Ovary (tissue), 9 donors: ENCODE data around the gene CEP89. TPM values are rescaled to one million over a fixed set of nuclear protein-coding genes. Genes with fewer than 3 reads are reported as not detected.

Experiments used
- DNase-seq, 5 donors: peaks; one replicate each; pipeline ENCODE4 v3.0.0-alpha.2; 2019 to 2020
- H3K27ac ChIP-seq, 2 donors: fragments of 200-600 bp; one replicate each; pipeline versions ENCODE4 v1.5.1 to v1.8.0; 2019 to 2022
- H3K27me3 ChIP-seq: fragments of 200-600 bp; one replicate; pipeline ENCODE4 v1.8.0; 2022
- H3K36me3 ChIP-seq: fragments of 200-600 bp; sonication (generic); one replicate; pipeline ENCODE4 v1.5.1; 2019
- H3K4me1 ChIP-seq: one replicate; pipeline ENCODE4 v1.8.1; 2013; ENCODE audit warnings: mild to moderate bottlenecking, moderate library complexity; ENCODE audit not compliant: insufficient read depth
- H3K4me3 ChIP-seq: fragments of 200-600 bp; sonication (generic); one replicate; pipeline ENCODE4 v1.5.1; 2017
- H3K9me3 ChIP-seq, 2 donors: fragments of 200-600 bp in 1 of 2; sonication (generic) in 1 of 2; one replicate each; pipeline versions ENCODE4 v1.5.1 to v1.8.1; 2013 to 2019; ENCODE audit warnings: mild to moderate bottlenecking in 1 of 2, moderate library complexity in 1 of 2
- CTCF ChIP-seq, 3 donors: fragments of 450-650 bp in 2 of 3; fragments of 200-600 bp in 1 of 3; IDR thresholded peaks; one replicate each; pipeline versions ENCODE4 v1.5.1 to v1.8.0; 2016 to 2022; ENCODE audit warnings: antibody characterized with exemption in 3 of 3, mild to moderate bottlenecking in 1 of 3
- EP300 ChIP-seq: sonication (generic); formaldehyde crosslinking; IDR thresholded peaks from one replicate; pipeline ENCODE4 v1.6.1; 2017; ENCODE audit warnings: antibody characterized with exemption
- POLR2A ChIP-seq: fragments of 450-650 bp; IDR thresholded peaks from one replicate; pipeline ENCODE4 v1.6.1; 2017; ENCODE audit warnings: antibody characterized with exemption, mild to moderate bottlenecking, moderate library complexity
- WGBS, 3 donors: extraction: QIAGEN DNeasy Blood & Tissue Kit in 1 of 3; methylation state at CpG; one replicate each; pipeline versions ENCODE4 v1.1.5 to v1.1.7; 2013 to 2017; 5-methylcytosine and 5-hydroxymethylcytosine counted together
- intact Hi-C, 4 donors: fragments of 100-400 bp; cut with DNase I; formaldehyde crosslinking; loops; one replicate each; pipeline versions ENCODE4 v1.11.0 to v1.15.1; 2022 to 2023
- polyA plus RNA-seq, 2 donors: library from polyadenylated mRNA; stranded (reverse); fragments of 200-250 nt in 1 of 2; fragments of 350-450 nt in 1 of 2; fragmentation: Illumina TruSeq in 1 of 2; extraction: RNeasy Lipid Tissue Mini Kit (QIAGEN cat#74804) in 1 of 2; gene quantifications; one replicate each; pipeline ENCODE4 v1.2.3, GENCODE V29; 2013 to 2014
- total RNA-seq, 7 donors: library from RNA; depleted of rRNA in 2 of 7; stranded (reverse); fragments of >200 nt in 2 of 7; fragmentation: NEBNext Ultra II Directional in 3 of 7; extraction: Animal tissue kit (Norgen Biotek cat#: 25700) in 3 of 7; gene quantifications; one replicate each; pipeline versions ENCODE4 v1.1.0 to v1.2.4, GENCODE V29; 2016 to 2023
- donor health status: DM: no; HTN: no; CAD: no; lungs with moderate emphysema.
- donor health status: DM: no; HTN: no; CAD: no.
- donor health status: Bipolar disorder and iron deficiency.
- donor health status: DM: yes; HTN: yes; CAD: no.
- donor health status: DM: no; HTN: no; CAD: no.
- donor health status: DM: yes; HTN: yes; CAD: no.

CEP89 gene
- total and polyA plus RNA-seq, 9 donors = 13.0 to 28.3 (median 23.1) TPM

DNA sequence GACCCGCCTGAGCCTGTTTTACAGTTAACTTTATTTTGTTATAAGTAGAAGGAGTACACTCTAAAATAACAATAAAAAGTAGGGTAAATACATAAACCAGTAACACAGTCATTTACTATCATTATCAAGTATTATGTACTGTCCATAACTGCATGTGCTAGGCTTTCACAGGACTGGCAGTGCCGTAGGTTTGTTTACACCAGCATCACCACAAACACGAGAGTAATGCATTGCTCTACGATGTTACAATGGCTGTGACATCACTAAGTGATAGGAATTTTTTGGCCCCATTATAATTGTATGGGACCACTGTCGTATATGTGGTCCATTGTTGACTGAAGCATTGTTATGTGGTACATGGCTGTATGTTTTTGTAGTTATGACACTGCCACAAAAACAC, 60.9 kb downstream of the CEP89 start:
- no peaks in the 10 kb centered on the region for H3K36me3 ChIP-seq
- DNase-seq = no peak
- no peak overlapping the region for H3K27ac ChIP-seq
- no peaks in the 10 kb centered on the region for H3K27me3 ChIP-seq
- WGBS, 3 donors = 83 to 95% (median 93%) methylated on average over 5 of the region's 5 CpGs
- no peak overlapping the region for H3K4me3 ChIP-seq
- no peak for TF ChIP-seq EP300
- TF ChIP-seq POLR2A = no peak
- TF ChIP-seq CTCF (IDR thresholded peaks at IDR 0.05) = no peak
- intact Hi-C loops = no loop called here
- H3K4me1 ChIP-seq = no peaks in the 10 kb centered on the region
- H3K9me3 ChIP-seq = no peaks in the 10 kb centered on the region

DNA sequence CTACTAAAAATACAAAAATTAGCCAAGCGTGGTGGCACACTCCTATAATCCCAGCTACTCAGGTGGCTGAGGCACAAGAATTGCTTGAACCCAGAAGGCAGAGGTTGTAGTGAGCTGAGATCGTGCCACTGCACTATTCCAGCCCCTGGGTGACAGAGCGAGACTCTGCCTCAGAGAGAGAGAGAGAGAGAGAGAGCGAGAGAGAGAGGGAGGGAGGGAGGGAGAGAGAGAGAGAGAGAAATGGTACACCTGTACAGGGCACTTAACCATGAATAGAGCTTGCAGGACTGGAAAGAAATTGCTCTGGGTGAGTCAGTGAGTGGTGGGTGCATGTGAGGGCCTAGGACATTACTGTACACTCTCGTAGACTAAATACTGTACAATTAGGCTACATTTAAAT, 61.7 kb downstream of the CEP89 start:
- TF ChIP-seq POLR2A = no peak
- TF ChIP-seq EP300 = no peak
- TF ChIP-seq CTCF (IDR thresholded peaks at IDR 0.05) = no peak
- H3K4me3 ChIP-seq = no peak overlapping the region
- no peaks in the 10 kb centered on the region for H3K36me3 ChIP-seq
- no peak overlapping the region for H3K27ac ChIP-seq
- H3K4me1 ChIP-seq = no peaks in the 10 kb centered on the region
- WGBS, 3 donors = 94 to 98% (median 97%) methylated on average over 5 of the region's 5 CpGs
- DNase-seq = no peak
- H3K9me3 ChIP-seq = peaks cover 0 to 3% of the 10 kb centered on the region in 2 donors
- no peaks in the 10 kb centered on the region for H3K27me3 ChIP-seq
- intact Hi-C loops = no loop called here

DNA sequence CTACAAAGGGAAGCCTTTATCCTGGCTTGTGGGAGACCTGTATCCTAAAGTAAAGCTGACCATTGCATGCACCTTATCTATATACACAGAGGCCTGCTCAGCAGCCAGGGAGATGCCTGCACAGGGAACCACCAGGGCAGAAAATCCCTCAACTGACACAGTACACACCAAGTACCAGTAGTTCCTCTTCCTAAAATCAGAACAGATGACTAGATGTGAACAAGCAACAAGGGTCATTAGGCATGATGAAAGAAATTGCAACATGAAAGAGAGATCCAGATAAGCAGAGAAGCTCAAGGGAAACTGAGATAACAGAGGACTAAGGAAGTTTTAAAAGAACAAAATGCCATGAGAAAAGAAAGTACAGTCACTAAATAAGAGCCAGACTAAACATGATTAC, 62.5 kb downstream of the CEP89 start:
- TF ChIP-seq POLR2A = no peak
- TF ChIP-seq EP300 = no peak
- no peak for TF ChIP-seq CTCF (IDR thresholded peaks at IDR 0.05)
- H3K27me3 ChIP-seq = no peaks in the 10 kb centered on the region
- no peak overlapping the region for H3K4me3 ChIP-seq
- no peak for DNase-seq
- intact Hi-C loops = no loop called here
- H3K9me3 ChIP-seq = peaks cover 0 to 3% of the 10 kb centered on the region in 2 donors
- no peak overlapping the region for H3K27ac ChIP-seq
- H3K36me3 ChIP-seq = no peaks in the 10 kb centered on the region
- no peaks in the 10 kb centered on the region for H3K4me1 ChIP-seq

GRCh38 chr19:32908641-32909190, 63.0 kb downstream of the CEP89 start:
- intact Hi-C loops = no loop called here
- H3K36me3 ChIP-seq = no peaks in the 10 kb centered on the region
- WGBS, 3 donors = 92 to 93% (median 93%) methylated on average over 7 of the region's 7 CpGs
- H3K27me3 ChIP-seq = no peaks in the 10 kb centered on the region
- no peak overlapping the region for H3K4me3 ChIP-seq
- no peak overlapping the region for H3K27ac ChIP-seq
- TF ChIP-seq CTCF (IDR thresholded peaks at IDR 0.05) (no peak), POLR2A (no peak), EP300 (no peak)
- H3K4me1 ChIP-seq = no peaks in the 10 kb centered on the region
- DNase-seq = no peak
- peaks cover 0 to 3% of the 10 kb centered on the region in 2 donors for H3K9me3 ChIP-seq
